ENCODE data around the gene SLC2A13. TPM values are rescaled to one million over a fixed set of nuclear protein-coding genes. Genes with fewer than 3 reads are reported as not detected.
A peak's percentile ranks its signal among the peaks of the same experiment; 100 is the strongest.
"Not testable (repeated sequence)": the region's sequence is repeated elsewhere in the genome, so short reads cannot be mapped to it uniquely, and the experiment has no call there.

SLC2A13 gene
- total RNA-seq, 6 donors from 2014 or later = 9.9 to 25.9 (median 16.0) TPM

DNA sequence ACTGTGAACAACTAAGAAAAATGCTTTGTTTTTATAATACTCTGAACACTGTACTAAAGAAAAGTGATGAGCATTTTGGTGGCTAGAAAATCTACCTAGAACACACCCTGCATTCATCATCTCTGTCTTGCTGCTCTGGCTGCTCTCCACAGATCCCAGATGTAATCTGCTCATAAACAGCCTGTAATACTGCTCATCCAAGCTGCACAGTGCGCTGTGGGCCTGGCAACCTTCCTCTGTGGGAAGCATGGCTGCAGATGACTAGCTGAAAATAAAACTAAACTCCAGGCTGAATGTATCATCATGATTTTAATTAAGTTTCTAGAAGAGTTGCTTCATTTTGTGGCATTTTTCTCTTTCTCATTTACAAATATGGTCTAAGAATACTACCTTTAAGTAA is 200.7 kb downstream of the SLC2A13 start:
- Histone ChIP-seq H3K4me3 (no peak overlapping the region), H3K36me3 (no peaks in the 10 kb centered on the region), H3K27ac (no peak overlapping the region), H3K27me3 (no peaks in the 10 kb centered on the region), H3K9me3 (no peaks in the 10 kb centered on the region), H3K4me1 (no peaks in the 10 kb centered on the region)
- WGBS, 2 donors = 65 to 66% methylated on average over 1 of the region's 1 CpG
- TF ChIP-seq POLR2A (IDR thresholded peaks at IDR 0.05) = no peak
- ATAC-seq (ENCODE audit: low FRiP score in 2 of 2) (peak in 1 of 2 donors; percentile 80), DNase-seq (no peak)

DNA sequence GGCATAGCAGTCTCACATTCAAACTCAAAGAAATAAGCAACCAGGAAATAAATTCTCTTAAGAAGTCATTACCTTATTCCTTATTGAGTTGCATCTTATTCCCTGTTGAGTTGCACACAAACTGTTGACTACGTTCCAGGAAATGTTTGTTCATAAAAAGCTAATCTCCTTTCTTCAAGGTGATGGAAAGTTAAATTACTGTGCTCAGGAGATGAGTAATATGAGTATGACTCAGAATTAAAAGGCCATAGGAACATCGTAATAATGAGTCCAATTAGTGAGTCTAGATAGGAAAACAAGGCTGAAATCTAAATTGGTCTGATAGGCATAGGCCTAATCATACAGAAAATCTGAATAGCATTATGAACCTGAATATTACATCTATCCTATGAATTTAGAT is 203.1 kb downstream of the SLC2A13 start:
- WGBS, 2 donors = 77 to 82% methylated on average over 2 of the region's 2 CpGs
- TF ChIP-seq POLR2AphosphoS5 (IDR thresholded peaks at IDR 0.05) (no peak), POLR2A (IDR thresholded peaks at IDR 0.05) (no peak)
- no peaks in the 10 kb centered on the region for H3K36me3 ChIP-seq
- H3K27me3 ChIP-seq = no peaks in the 10 kb centered on the region
- ATAC-seq (ENCODE audit: low FRiP score in 2 of 2) = no peak
- no peaks in the 10 kb centered on the region for H3K4me1 ChIP-seq
- no peak overlapping the region for H3K4me3 ChIP-seq
- DNase-seq = no peak
- no peak overlapping the region for H3K27ac ChIP-seq
- no peaks in the 10 kb centered on the region for H3K9me3 ChIP-seq

DNA sequence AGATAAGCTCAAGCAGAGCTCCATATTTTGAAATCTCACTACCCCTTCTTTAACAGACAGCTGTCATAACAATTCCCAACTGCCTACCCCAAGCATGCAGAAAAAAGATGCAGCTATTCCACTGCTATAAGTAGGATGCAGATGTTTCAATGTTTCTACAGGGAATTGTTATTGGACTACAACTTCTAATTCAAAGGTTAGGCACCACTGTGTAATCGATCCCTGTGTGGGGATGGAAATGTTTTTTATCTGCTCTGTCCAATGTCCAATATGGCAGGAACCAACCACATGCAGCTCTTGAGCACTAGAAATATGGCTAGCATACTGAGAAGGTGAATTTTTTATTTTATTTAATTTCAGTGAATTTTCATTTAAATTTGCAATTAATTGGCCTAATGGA is 208.6 kb downstream of the SLC2A13 start:
- WGBS, 2 donors = 79 to 100% methylated on average over 1 of the region's 1 CpG

GRCh38 chr12:39893388-39893787 is 212.5 kb downstream of the SLC2A13 start:
- not testable (repeated sequence) for H3K27me3 ChIP-seq; H3K4me3 ChIP-seq; DNase-seq; ATAC-seq (ENCODE audit: low FRiP score in 2 of 2); H3K4me1 ChIP-seq; H3K9me3 ChIP-seq; H3K27ac ChIP-seq; H3K36me3 ChIP-seq
- WGBS, 2 donors = 88 to 96% methylated on average over 6 of the region's 6 CpGs

More for the DNA sequence above, 208.6 kb downstream of the SLC2A13 start:
- H3K27ac ChIP-seq = no peak overlapping the region
- no peaks in the 10 kb centered on the region for H3K9me3 ChIP-seq
- DNase-seq (no peak), ATAC-seq (ENCODE audit: low FRiP score in 2 of 2) (no peak)
- no peaks in the 10 kb centered on the region for H3K27me3 ChIP-seq
- H3K36me3 ChIP-seq = no peaks in the 10 kb centered on the region
- TF ChIP-seq, protein P1, sequence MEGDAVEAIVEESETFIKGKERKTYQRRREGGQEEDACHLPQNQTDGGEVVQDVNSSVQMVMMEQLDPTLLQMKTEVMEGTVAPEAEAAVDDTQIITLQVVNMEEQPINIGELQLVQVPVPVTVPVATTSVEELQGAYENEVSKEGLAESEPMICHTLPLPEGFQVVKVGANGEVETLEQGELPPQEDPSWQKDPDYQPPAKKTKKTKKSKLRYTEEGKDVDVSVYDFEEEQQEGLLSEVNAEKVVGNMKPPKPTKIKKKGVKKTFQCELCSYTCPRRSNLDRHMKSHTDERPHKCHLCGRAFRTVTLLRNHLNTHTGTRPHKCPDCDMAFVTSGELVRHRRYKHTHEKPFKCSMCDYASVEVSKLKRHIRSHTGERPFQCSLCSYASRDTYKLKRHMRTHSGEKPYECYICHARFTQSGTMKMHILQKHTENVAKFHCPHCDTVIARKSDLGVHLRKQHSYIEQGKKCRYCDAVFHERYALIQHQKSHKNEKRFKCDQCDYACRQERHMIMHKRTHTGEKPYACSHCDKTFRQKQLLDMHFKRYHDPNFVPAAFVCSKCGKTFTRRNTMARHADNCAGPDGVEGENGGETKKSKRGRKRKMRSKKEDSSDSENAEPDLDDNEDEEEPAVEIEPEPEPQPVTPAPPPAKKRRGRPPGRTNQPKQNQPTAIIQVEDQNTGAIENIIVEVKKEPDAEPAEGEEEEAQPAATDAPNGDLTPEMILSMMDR (IDR thresholded peaks at IDR 0.05) = no peak
- TF ChIP-seq POLR2A (IDR thresholded peaks at IDR 0.05) (no peak), POLR2AphosphoS5 (IDR thresholded peaks at IDR 0.05) (no peak), EP300 (IDR thresholded peaks at IDR 0.05) (no peak)
- no peaks in the 10 kb centered on the region for H3K4me1 ChIP-seq
- no peak overlapping the region for H3K4me3 ChIP-seq

DNA sequence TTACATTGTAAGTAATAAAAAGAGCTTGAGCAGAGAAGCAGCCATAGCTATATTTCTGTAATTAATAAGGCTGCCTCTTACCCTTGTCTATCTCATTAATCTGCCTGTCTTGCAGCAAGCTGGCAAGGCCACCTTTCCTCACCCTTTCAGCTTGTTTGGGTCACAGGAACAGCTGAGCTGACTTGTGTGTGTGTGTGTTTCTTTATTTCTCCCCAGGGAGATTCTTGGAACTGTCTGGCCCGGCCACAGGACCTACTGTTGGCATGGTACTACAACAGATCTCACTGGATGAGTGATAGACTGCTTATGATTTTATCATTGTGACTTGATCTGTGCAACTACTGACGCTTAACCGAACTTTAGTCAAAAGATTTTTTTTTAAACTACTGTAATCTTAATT is 213.7 kb downstream of the SLC2A13 start:
- Histone ChIP-seq H3K27me3 (no peaks in the 10 kb centered on the region), H3K4me1 (no peaks in the 10 kb centered on the region), H3K27ac (no peak overlapping the region), H3K9me3 (no peaks in the 10 kb centered on the region), H3K4me3 (no peak overlapping the region), H3K36me3 (no peaks in the 10 kb centered on the region)
- no peak for DNase-seq
- 71 to 78% methylated on average over 3 of the region's 3 CpGs for WGBS, 2 donors
- ATAC-seq (ENCODE audit: low FRiP score in 2 of 2) = no peak
- TF ChIP-seq EP300 (IDR thresholded peaks at IDR 0.05) (no peak), POLR2AphosphoS5 (IDR thresholded peaks at IDR 0.05) (no peak), POLR2A (IDR thresholded peaks at IDR 0.05) (no peak)
- TF ChIP-seq, protein P1 (IDR thresholded peaks at IDR 0.05) = no peak

GRCh38 chr12:39887856-39888255 is 218.0 kb downstream of the SLC2A13 start:
- 92 to 100% methylated on average over 1 of the region's 1 CpG for WGBS, 2 donors
- Histone ChIP-seq H3K4me3 (no peak overlapping the region), H3K9me3 (no peaks in the 10 kb centered on the region), H3K36me3 (no peaks in the 10 kb centered on the region), H3K4me1 (no peaks in the 10 kb centered on the region), H3K27ac (no peak overlapping the region), H3K27me3 (no peaks in the 10 kb centered on the region)
- DNase-seq = no peak
- no peak for ATAC-seq (ENCODE audit: low FRiP score in 2 of 2)
- TF ChIP-seq POLR2A (IDR thresholded peaks at IDR 0.05) (no peak), POLR2AphosphoS5 (IDR thresholded peaks at IDR 0.05) (no peak), EP300 (IDR thresholded peaks at IDR 0.05) (no peak)

DNA sequence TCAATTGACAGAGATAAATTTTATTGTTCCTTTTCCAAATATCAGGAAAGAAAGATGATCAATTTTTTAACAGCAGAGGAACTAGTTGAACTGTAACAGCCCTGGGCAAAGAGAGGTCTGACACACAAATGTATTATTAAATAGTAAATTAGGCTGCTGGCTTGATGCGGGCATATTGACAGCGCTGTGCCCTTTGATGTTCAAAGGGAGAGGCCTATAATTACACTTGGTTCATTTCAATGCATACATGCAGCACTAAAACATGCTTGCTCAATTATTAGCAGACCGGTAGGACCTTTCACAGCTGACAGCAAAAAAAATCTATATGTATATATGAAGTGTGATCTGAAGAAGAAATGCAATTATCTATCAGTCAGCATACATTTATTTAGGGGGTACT is 219.8 kb downstream of the SLC2A13 start:
- WGBS, 2 donors = 87 to 93% methylated on average over 3 of the region's 3 CpGs
- no peak overlapping the region for H3K27ac ChIP-seq
- no peak for TF ChIP-seq EP300 (IDR thresholded peaks at IDR 0.05)
- no peak for TF ChIP-seq POLR2A (IDR thresholded peaks at IDR 0.05)
- TF ChIP-seq, protein P1 (IDR thresholded peaks at IDR 0.05) = no peak
- no peak for TF ChIP-seq POLR2AphosphoS5 (IDR thresholded peaks at IDR 0.05)

More for the DNA sequence above, 219.8 kb downstream of the SLC2A13 start:
- DNase-seq = no peak
- Histone ChIP-seq H3K9me3 (no peaks in the 10 kb centered on the region), H3K36me3 (no peaks in the 10 kb centered on the region), H3K4me3 (no peak overlapping the region), H3K4me1 (no peaks in the 10 kb centered on the region), H3K27me3 (no peaks in the 10 kb centered on the region)
- no peak for ATAC-seq (ENCODE audit: low FRiP score in 2 of 2)

Measured in upper lobe of left lung (tissue), 6 donors.